Left kidney (tissue), 8 donors: Measurements from ENCODE around the gene ZNF808. TPM values are rescaled to one million over a fixed set of nuclear protein-coding genes. Genes with fewer than 3 reads are reported as not detected.
"Not testable (repeated sequence)": the region's sequence is repeated elsewhere in the genome, so short reads cannot be mapped to it uniquely, and the experiment has no call there.

ENCODE experiments used
- DNase-seq: peaks from one replicate; pipeline ENCODE4 v3.0.0-alpha.2; 2013
- long read RNA-seq, 8 donors: transcript quantifications; one replicate each; lab custom pipeline, GENCODE V29; 2026
- polyA plus RNA-seq: library from polyadenylated mRNA; unstranded; fragments of 120-200 nt; gene quantifications from one replicate; pipeline ENCODE4 v1.2.1, GENCODE V29; 2013; ENCODE audit not compliant: insufficient read length

ZNF808 gene
- 23.9 TPM for polyA plus RNA-seq
- long read RNA-seq, donor 1: 0 reads
- long read RNA-seq, donor 2, partial matches to known transcripts: 0 of 1 reads
- long read RNA-seq, donor 2, other reads (novel, unspliced or antisense): 0 of 1 reads
- long read RNA-seq, donor 3, partial matches to known transcripts: 0 of 1 reads
- long read RNA-seq, donor 3, other reads (novel, unspliced or antisense): 0 of 1 reads
- long read RNA-seq, donor 4: 0 reads
- long read RNA-seq, donor 5: 0 reads
- long read RNA-seq, donor 6, partial matches to known transcripts: 0 of 1 reads
- long read RNA-seq, donor 6, other reads (novel, unspliced or antisense): 0 of 1 reads
- long read RNA-seq, donor 7, partial matches to known transcripts: 0 of 2 reads
- long read RNA-seq, donor 7, other reads (novel, unspliced or antisense): 0 of 2 reads
- long read RNA-seq, donor 8: 0 reads

DNA sequence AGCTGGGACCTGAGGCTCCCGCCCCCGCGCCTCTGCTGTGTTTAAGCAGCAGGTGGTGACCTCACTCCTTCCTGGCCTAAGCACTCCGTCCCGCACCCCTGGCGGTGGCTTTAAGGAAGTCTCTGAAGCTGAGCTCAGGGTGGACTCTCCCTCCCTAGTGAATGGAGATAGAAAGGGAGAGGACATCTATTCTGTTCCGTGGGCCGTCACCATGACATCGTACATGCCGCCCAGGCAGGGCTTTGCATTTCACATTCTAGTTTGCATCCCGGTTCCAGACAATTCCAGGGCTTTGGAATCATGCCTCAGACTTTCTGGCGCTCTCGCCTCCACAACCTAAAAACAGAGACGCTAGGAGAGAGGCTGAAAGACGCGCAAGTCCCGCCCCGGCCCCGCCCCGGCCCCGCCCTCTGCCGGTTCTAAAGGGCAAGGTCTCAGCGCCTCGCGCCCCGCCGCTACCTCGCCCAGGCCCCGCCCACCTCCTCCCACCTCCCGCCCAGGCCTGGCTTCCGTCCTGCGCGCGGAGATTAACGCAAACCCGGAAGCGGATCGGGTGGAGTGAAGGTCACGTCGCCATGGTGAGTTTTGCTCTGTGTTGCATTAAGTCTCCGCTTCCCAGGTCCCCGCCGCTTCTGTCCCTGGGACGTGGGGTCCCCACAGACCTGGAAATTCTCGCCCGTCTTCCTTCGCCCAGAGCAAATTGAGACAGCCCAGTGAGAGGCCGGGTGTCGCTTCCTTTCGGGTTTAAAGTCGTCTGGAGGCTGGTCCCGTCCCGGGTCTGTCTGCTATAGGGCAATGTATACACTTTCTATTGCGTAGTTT lies at the start of gene ZNF808:
Gene ZNF808, plus strand, starts transcription at position 535 of the 822 bp plus-strand sequence. CDS start 15,617 bp downstream, outside the sequence.
- peak; percentile 90 for DNase-seq

DNA sequence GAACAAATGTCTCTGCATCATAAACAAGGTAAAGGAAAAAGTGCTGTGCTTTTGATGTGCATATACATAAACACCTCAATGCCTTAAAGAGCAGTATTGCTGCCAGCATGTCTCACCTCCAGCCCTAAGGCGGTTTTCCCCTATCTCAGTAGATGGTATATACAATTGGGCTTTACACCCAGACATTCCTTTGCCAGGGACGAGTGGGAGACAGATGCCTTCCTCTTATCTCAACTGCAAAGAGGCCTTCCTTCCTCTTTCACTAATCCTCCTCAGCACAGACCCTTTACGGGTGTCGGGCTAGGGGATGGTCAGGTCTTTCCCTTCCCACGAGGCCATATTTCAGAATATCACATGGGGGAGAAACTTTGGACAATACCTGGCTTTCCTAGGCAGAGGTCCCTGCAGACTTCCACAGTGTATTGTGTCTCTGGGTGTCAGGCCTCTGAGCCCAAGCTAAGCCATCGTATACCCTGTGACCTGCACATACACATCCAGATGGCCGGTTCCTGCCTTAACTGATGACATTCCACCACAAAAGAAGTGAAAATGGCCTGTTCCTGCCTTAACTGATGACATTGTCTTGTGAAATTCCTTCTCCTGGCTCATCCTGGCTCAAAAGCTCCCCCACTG lies 43.2 kb upstream of the ZNF808 start:
- not testable (repeated sequence) for DNase-seq

DNA sequence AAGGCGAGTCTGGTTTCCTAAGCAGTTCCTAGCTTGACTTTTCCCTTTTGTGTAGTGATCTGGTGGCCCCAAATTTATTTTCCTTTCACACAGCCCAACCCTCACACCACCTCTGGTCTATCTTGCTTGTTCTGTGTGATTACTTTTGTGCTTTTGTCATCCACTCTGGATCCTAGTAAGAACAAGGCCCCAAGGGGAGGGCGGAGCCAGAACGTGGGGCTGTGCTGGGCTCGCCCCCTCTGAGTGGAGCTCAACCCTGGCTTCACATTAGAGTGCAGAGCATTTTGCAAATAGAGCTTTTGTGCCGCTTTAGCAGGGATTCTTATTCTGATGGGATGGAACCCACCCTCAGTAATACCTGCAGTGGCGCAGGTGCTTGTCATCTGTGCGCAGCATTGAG lies 42.4 kb upstream of the ZNF808 start:
- DNase-seq: not testable (repeated sequence)

DNA sequence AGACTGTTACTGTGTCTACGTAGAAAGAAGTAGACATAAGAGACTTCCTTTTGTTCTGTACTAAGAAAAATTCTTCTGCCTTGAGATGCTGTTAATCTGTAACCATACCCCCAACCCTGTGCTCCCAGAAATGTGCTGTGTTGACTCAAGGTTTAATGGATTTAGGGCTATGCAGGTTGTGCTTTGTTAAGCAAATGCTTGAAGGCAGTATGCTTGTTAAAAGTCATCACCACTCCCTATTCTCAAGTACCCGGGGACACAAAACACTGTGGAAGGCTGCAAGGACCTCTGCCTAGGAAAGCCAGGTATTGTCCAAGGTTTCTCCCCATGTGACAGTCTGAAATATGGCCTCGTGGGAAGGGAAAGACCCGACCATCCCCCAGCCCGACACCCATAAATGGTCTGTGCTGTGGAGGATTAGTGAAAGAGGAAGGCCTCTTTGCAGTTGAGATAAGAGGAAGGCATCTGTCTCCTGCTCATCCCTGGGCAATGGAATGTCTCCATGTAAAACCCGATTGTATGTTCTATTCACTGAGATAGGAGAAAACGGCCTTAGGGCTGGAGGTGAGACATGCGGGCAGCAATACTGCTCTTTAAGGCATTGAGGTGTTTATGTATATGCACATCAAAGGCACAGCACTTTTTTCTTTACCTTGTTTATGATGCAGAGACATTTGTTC lies 41.8 kb upstream of the ZNF808 start:
- DNase-seq: not testable (repeated sequence)

DNA sequence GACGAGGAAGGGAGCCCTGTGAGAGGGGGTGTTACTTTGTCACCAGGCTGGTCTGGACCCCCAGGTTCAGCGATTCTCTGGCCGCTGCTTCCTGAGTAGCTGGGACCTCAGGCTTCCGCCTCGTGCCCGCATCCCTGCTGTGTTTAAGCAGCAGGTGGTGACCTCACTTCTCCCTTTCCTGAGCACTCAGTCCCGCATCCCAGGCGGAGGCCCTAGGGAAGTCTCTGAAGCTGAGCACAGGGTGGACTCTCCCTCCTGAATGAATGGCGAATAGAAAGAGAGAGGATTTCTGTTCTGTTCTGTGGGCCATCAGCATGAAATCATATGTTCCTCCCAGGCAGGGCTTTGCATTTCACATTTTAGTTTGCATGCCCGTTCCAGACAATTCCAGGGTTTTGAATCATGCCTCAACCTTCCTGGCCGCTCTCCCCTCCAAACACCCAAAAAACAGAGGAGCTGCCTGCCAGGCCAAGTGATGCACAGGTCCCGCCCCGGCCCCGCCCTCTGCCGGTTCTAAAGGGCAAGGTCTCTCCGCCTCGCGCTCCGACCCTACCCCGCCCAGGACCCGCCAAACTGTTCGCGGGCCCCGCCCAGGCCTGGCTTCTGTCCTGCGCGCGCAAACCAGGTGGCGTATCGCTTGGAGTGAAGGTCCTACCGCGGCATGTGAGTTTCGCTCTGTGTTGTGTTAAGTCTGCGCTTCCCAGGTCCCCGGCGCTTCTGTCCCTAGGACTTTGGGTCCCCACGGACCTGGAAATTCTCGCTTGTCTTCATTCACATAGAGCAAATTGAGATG lies 35.1 kb upstream of the ZNF808 start:
- peak; percentile 54 for DNase-seq

DNA sequence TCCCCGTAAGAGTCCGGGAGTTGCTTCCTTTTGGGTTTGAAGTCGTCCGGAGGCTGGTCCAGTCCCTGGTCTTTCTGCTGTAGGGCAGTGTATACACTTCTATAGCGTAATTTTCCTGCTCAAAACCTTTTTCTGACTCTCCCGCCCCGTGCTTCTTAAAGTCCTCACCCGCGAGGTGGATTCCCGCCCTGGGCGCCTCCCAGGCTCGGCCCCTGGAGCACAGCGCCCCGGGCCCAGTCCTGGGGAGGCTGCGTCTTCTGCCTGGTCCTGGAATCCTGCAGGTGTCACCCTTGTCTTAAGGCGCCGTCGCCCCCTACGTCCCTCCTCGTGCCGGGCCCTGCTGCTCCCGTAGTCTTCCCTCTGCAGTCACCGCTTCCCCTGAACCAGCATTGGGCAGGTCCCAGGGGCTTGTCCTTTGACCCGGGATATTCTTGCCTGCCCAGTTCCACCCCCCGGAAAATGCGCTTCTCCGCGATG lies 34.4 kb upstream of the ZNF808 start:
- DNase-seq: peak; percentile 28

DNA sequence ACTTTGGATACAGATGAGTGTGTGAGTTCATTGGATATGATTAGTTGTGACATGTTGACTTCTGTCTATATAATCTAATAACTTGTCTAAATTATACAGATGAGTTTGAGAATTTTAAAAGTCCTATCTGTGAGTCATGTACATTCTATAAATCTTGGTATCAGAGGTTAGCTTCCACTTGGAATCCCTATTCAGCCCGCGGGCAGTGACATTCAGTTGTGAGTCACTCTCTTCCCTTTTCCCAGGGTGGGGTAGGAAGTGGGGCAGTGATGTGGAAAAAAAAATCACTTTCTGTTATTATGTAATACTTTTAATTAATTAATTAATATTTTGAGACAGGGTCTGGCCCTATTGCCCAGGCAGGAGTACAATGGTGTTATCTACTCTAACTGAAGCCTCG lies 33.0 kb upstream of the ZNF808 start:
- no peak for DNase-seq

DNA sequence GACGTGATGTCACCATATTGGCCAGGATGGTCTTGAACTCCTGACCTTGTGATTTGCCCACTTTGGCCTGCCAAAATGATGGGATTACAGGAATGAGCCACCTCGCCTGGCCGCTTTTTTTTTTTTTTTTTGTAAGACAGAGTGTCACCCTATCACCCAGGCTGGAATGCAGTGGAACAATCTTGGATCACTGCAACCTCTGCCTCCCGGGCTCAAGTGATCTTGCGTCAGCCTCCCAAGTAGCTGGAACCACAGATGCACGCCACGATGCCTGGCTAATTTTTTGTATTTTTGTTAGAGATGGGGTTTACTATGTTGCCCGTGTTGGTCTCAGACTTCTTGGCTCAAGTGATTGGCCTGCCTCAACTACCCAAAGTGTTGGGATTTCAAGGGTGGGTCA lies 28.9 kb upstream of the ZNF808 start:
- DNase-seq: no peak

DNA sequence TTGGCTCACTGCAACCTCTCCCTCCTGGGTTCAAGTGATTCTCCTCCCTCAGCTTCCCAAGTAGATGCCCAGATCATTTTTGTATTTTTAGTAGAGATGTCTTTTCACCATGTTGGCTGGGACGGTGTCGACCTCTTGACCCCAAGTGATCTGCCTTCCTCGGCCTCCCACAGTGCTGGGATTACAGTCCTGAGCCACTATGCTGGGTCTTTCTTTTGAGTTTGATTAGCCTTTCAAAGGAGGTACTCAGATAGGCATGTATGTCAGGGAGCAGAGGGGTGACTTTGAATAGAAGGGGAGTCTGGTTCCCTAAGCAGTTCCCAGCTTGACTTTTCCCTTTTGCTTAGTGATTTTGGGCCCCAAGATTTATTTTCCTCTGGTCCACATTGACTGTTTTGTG lies 27.0 kb upstream of the ZNF808 start:
- DNase-seq: not testable (repeated sequence)

DNA sequence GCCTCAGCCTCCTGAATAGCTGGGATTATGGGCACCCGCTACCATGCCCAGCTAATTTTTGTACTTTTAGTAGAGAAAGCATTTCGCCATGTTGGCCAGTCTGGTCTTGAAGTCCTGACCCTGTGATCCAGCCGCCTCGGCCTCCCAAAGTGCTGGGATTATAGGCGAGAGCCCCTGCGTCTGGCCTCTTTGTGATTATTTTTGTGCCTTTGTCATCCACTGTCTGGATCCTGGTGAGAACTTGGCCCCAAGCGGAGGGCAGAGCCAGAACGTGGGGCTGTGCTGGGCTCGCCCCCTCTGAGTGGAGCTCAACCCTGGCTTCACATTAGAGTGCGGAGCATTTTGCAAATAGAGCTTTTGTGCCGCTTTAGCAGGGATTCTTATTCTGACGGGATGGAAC lies 26.5 kb upstream of the ZNF808 start:
- not testable (repeated sequence) for DNase-seq

DNA sequence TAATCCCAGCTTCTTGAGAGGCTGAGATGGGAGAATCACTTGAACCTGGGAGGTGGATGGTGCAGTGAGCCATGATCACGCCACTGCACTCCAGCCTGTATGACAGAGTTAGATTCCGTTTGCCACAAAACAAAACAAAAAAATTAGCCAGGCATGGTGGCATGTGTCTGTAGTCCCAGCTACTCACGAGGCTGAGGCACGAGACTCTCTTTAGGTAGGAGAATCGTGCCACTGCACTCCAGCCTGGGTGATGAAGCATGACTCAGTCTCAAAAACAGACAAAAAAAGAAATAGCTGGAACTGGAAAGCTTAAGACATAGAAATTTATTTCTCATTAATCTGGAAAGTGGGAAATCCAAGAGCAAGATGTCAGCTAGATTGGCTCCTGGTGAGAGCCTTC lies 20.2 kb upstream of the ZNF808 start:
- DNase-seq: no peak

DNA sequence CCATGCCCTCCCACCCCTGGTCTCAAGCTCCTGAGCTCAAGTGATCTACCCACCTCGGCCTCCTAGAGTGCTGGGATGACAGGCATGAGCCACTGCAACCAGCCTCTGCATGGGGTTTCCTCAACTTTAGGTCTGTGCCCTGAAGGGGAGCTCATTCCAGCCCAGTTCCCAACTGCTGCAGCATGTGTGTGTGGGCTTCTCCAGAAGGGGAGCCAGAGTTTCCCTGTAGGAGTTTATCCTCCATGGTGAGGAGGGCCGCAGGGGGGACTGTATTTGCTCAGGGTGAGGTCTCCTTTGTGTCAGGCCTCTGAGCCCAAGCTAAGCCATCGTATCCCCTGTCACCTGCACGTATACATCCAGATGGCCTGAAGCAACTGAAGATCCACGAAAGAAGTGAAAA lies 11.3 kb upstream of the ZNF808 start:
- no peak for DNase-seq

DNA sequence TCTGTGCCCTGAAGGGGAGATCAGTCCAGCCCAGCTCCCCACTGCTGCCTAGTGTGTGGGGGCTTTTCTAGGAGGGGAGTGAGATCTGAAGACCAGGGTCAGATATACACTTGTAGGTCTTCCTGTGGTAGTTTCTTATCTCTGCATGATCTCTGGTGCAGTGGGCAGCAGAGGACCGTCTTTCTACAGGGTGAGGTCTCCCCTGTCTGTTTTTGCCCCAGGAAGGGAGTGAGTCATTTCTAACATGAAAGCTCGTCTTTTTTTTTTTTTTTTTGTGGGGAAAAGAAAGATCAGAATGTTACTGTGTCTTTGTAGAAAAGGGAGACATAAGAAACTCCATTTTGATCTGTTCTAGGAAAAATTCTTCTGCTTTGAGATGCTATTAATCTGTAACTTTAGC lies 8.8 kb upstream of the ZNF808 start:
- no peak for DNase-seq

DNA sequence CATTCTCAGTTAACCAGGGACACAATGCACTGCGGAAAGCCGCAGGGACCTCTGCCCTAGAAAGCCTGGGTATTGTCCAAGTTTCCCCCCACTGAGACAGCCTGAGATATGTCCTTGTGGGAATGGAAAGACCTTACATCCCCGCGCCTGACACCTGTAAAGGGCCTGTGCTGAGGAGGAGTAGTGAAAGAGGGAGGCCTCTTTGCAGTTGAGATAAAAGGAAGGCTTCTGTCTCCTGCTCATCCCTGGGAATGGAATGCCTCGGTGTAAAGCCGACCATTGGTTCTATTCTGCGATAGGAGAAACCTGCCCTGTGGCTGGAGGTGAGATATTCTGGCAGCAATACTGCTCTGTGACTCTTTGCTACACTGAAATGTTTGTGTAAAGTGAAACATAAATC lies 8.3 kb upstream of the ZNF808 start:
- DNase-seq: not testable (repeated sequence)

DNA sequence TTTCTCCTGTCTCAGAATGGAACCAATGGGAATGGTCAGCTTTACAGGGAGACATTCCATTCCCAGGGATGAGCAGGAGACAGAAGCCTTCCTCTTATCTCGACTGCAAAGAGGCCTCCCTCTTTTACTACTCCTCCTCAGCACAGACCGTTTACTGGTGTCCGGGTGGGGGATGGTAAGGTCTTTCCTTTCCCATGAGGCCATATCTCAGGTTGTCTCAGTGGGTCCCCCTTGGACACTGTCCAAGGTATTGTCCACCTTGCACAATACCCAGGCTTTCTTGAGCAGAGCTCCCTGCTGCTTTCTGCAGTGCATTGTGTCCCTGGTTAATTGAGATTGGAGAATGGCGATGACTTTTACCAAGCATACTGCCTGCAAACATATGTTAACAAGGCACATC lies 7.5 kb upstream of the ZNF808 start:
- no peak for DNase-seq

DNA sequence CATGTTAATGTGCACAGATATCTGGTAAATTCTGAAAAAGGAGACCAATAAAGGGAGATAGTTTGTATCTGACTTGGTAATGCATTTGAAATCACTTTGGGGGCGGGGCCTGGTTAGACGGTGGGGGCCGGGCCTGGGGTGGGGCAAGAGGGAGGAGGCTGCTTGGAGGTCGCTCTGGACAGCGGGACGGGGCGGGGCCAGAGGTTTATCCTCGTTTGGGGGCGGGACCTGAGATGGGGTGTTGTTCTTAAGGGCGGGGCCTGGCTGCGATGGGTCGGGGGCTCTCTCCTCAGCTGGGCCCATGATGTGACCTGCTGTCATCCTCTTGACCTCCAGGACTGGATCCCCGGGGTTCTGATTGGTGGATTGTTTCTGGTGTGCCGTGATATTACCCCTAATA lies 4.9 kb upstream of the ZNF808 start:
- DNase-seq: no peak

DNA sequence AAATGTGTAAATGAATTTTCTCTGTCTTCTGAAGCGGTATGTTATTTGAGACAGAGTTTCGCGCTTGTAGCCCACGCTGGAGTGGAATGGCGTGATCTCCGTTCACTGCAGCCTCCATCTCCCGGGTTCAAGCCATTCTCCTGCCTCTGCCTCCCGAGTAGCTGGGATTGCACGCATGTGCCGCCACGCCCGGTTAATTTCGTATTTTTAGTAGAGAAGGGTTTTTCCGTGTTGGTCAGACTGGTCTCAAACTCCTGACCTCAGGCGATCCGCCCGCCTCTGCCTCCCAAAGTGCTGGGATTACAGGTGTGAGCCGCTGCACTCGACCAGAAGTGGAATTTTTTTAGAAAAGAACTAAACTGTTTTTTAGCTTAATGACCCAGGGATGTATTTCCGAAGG lies 3.4 kb upstream of the ZNF808 start:
- no peak for DNase-seq

DNA sequence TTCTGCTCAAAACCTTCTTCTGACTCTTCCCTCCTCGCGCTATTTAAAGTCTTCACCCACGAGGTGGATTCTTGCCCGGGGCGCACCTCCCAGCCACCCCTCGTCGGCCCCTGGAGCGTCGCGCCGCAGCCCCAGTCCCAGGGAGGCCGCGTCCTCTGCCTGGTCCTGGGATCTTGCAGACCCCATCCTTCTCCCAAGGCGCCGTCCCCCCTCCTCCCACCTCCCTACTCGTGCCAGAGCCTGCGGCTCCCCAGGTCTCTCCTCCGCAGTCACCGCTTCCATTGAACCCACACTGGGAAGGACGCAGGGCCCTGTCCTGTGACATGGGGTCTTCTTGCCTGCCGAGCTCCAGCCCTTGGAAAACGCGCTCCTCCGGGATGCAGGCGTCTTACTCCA lies 486 bp downstream of the ZNF808 start:
- no peak for DNase-seq

DNA sequence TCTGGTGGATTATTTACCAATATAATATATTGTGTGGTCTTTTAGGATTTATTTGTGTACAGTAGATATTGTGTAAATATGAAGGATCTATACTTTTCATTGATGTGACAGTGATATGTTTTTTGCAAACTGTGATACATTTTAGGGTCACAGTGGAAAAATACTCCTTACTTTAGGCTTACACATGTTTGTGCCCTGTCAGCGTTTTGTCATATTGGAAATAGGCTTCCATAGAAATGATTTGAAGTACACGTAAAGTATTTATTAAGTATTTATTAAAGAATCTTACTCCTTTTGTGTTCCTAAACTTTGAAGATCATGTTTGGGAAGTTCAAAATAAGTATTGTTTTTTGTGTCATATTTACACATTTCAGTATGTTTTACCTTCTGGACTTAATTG lies 5.0 kb downstream of the ZNF808 start:
- no peak for DNase-seq

DNA sequence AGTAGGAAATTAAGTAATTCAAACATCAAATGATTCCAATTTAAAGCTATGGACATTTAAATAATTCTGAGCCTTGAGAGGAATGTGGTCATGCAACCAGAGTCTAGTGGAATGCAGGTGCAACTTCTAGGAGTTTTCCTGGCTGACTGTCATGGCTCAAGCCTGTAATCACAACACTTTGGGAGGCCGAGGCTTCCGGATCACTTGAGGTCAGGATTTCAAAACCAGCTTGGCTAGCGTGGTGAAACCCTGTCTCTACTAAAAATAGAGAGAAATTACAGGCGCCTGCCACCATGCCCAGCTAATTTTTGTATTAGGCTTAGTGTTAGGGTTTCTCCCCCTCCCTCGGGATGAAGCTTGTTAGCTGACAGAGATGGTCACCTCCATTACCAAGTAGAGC lies 6.4 kb downstream of the ZNF808 start:
- no peak for DNase-seq

DNA sequence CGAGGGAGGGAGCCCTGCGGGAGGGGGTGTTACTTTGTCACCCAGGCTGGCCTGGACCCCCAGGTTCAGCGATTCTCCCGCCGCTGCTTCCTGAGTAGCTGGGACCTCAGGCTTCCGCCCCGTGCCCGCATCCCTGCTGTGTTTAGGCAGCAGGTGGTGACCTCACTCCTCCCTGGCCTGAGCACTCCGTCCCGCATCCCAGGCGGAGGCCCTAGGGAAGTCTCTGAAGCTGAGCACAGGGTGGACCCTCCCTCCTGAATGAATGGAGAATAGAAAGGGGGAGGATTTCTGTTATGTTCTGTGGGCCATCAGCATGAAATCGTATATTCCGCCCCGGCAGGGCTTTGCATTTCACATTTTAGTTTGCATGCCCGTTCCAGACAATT lies 7.9 kb downstream of the ZNF808 start:
- not testable (repeated sequence) for DNase-seq
